Skeletal muscle satellite cell (primary cell): ENCODE data around the gene WDR59.

ENCODE experiments used
- H3K27me3 ChIP-seq: 2 replicates; pipeline ENCODE4 v1.7.0; 2013; ENCODE audit warnings: low read length; ENCODE audit not compliant: control insufficient read depth, insufficient read depth
- H3K36me3 ChIP-seq: 2 replicates; pipeline ENCODE4 v1.7.0; 2013; ENCODE audit warnings: mild to moderate bottlenecking, control low read depth, low read length; ENCODE audit not compliant: insufficient read depth
- H3K4me1 ChIP-seq: 2 replicates; pipeline ENCODE4 v1.7.0; 2013; ENCODE audit warnings: low read length; ENCODE audit not compliant: control insufficient read depth, insufficient read depth
- H3K4me2 ChIP-seq: 2 replicates; pipeline ENCODE4 v1.7.0; 2013; ENCODE audit warnings: mild to moderate bottlenecking, low read length
- H3K4me3 ChIP-seq: 2 replicates; pipeline ENCODE4 v1.7.0; 2013; ENCODE audit warnings: low read length
- H3K9ac ChIP-seq: 2 replicates; pipeline ENCODE4 v1.7.0; 2013; ENCODE audit warnings: mild to moderate bottlenecking, low read depth, low read length, moderate library complexity
- H3K9me3 ChIP-seq: replicated peaks from 2 replicates; pipeline ENCODE4 v1.7.0; 2013; ENCODE audit warnings: mild to moderate bottlenecking, control low read depth, low read length

WDR59 gene

DNA sequence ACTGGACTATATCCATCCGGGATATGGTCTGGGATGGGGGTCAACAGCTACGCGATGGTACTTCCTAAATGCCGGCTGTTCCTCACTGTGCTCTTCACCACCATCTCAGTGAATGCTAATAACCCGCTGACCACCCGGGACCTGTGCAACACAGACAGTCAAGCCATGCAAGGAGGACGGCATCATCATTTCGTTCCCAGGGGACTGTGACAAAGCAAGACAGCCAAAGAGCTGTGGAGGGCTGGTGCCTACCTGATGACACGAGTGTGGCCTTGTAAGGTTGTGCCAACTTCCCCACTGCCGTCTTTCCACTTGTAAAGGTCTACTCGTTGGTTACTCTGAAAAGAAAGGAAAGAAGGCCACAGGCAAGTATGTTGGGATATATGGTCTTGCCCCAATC is 33.7 kb downstream of the WDR59 start:
- Histone ChIP-seq H3K9me3 (no peaks in the 10 kb centered on the region), H3K27me3 (no peaks in the 10 kb centered on the region), H3K4me1 (no peaks in the 10 kb centered on the region), H3K4me3 (no peak overlapping the region), H3K36me3 (peaks cover 43% of the 10 kb centered on the region), H3K9ac (no peak overlapping the region), H3K4me2 (no peak overlapping the region)

GRCh38 chr16:74950511-74950910 is 34.4 kb downstream of the WDR59 start:
- Histone ChIP-seq H3K4me2 (no peak overlapping the region), H3K4me3 (no peak overlapping the region), H3K36me3 (peaks cover 40% of the 10 kb centered on the region), H3K9me3 (no peaks in the 10 kb centered on the region), H3K4me1 (no peaks in the 10 kb centered on the region), H3K9ac (no peak overlapping the region), H3K27me3 (no peaks in the 10 kb centered on the region)

DNA sequence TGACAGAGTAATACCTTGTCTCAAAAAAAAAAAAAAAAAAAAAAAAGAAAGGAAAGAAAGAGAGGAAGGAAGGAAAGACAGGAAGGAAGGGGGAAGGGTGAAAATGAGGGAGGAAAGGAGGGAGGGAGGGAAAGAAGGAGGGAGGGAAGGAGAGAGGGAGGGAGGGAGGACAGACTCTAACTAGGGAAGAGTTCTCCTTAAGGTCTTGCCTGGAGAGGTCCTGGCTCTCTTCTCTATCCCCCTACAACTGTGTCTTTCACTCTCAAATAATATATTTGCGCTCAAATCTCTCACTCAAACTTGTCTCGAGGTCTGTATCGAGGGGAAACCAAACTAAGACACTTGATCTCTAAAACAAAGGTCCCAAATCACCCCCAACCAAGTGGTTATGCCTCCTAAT is 35.6 kb downstream of the WDR59 start:
- H3K36me3 ChIP-seq, result peaks cover 35% of the 10 kb centered on the region
- no peak overlapping the region for H3K4me3 ChIP-seq

DNA sequence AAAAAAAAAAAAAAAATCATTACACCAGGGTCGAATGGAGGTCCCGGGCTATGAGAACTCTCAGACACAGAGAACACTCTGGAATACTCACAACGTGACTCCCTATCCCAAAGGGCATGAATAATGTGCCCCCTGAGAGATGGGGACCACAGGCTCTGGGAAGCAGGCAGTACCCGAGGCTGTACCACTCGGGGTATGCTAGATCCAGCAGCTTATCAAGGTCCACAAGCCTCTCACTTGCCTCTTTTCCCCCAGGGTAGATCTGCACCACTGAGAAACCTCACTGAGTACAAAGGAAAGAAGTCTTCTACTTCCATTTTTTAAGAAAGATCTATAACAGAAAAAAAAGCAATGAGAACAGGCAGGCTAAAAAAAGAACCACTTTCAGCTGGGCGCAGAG is 40.5 kb downstream of the WDR59 start:
- Histone ChIP-seq H3K9ac (no peak overlapping the region), H3K27me3 (no peaks in the 10 kb centered on the region), H3K4me2 (no peak overlapping the region), H3K4me1 (no peaks in the 10 kb centered on the region), H3K9me3 (no peaks in the 10 kb centered on the region), H3K4me3 (no peak overlapping the region), H3K36me3 (peaks cover 42% of the 10 kb centered on the region)

More for the DNA sequence above, 35.6 kb downstream of the WDR59 start:
- Histone ChIP-seq H3K27me3 (no peaks in the 10 kb centered on the region), H3K9me3 (no peaks in the 10 kb centered on the region), H3K9ac (no peak overlapping the region), H3K4me1 (no peaks in the 10 kb centered on the region), H3K4me2 (no peak overlapping the region)

DNA sequence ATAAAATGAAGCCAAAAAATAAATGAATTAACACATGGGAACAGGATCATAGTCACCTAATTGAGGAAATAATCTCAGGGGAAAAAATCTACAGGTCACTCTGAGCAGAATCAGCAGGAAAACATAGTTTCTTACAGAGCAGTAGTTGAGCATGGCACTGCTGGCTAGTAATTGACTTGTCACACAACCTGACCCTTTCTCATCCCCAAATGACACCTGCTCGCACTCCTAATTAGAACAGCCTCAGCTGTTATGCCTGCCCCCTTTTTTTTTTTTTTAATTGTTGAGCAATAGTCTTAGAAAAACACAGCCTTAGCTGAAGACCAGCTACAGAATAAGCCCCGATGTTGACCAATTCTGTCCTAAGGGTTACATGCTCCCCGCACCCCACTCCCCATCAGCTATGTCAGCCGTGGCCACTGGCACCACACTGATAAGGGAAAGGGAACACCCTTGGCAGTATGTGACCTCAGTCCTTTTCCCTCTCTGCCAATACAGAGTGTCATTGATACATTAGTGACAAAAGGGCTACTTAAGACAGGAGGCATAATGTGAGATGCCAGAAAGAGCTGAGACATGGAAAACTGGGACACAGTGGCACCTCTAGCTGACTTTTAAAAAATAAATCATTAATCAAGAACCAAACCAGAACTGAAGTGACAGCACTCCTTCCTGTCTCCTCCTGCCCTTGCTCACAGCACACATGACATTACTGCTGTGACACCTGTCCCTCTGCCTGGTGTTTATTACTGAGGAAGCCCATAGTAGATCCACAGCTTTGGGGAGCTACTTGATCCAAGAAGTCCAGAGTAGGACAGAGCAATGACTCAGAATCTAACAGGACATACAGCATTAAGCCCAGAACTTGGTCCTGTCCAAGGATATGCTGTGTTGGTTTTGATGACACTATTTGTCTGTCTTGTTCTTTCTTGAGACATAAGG is 41.7 kb downstream of the WDR59 start:
- Histone ChIP-seq H3K27me3 (no peaks in the 10 kb centered on the region), H3K4me2 (no peak overlapping the region), H3K9ac (no peak overlapping the region), H3K4me1 (no peaks in the 10 kb centered on the region), H3K9me3 (no peaks in the 10 kb centered on the region), H3K4me3 (no peak overlapping the region), H3K36me3 (peaks cover 37% of the 10 kb centered on the region)

- Histone ChIP-seq H3K4me3 (no peak overlapping the region), H3K9me3 (no peaks in the 10 kb centered on the region), H3K27me3 (no peaks in the 10 kb centered on the region), H3K9ac (no peak overlapping the region), H3K36me3 (peaks cover 39% of the 10 kb centered on the region), H3K4me2 (no peak overlapping the region), H3K4me1 (peaks cover 2% of the 10 kb centered on the region)
Observed at GRCh38 chr16:74942566-74942965, 42.4 kb downstream of the WDR59 start.

DNA sequence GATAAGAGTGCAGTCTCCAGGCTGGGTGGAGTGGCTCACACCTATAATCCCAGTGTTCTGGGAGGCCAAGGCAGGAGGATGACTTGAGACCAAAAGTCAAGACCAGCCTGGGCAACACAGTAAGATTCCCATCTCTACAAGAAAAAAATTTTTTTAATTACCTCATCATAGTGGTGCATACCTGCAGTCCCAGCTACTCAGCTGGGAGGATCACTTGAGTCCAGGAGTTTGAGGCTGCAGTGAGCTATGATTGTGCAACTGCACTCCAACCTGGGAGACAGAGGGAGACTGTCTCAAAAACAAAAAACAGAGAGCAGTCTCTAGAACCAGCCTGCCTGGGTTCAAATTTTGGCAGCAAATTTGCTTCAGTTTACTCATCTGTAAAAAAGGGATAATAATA is 45.2 kb downstream of the WDR59 start:
- peaks cover 10% of the 10 kb centered on the region for H3K4me1 ChIP-seq
- no peaks in the 10 kb centered on the region for H3K27me3 ChIP-seq
- H3K4me2 ChIP-seq, result no peak overlapping the region
- H3K4me3 ChIP-seq, result no peak overlapping the region
- peaks cover 34% of the 10 kb centered on the region for H3K36me3 ChIP-seq
- H3K9ac ChIP-seq, result no peak overlapping the region
- no peaks in the 10 kb centered on the region for H3K9me3 ChIP-seq

DNA sequence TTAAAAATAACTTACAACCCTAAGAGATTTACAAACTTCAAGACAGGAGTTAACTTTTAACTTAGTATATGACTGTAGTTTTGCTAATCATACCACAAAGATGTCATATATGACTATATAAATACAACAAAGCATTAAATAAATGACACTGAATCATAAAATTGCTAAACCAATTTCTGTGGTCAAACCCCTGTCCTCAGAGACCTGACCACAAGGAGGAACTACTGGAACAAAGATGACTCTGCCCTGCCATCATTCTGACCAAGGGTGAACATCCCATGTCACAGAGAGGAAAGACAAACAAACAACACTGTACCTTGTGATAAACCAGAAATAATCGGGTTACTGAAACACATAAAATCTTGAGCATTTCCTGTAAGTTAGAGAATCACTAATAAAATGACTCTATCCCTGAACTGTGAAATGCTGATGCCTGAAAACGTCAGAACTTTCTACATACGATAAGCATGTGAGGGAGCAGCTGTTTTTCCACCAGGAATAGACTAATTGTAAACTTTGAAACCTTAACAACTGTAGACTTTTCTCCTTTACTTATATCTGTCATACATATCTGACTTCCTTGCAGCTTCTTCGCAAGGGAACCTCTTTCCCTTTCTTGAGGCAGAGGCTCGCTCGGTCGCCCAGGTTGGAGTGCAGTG is 47.9 kb downstream of the WDR59 start:
- Histone ChIP-seq H3K9me3 (no peaks in the 10 kb centered on the region), H3K27me3 (no peaks in the 10 kb centered on the region), H3K4me2 (peak overlapping the region; percentile 34), H3K9ac (peak overlapping the region; percentile 52), H3K4me1 (peaks cover 10% of the 10 kb centered on the region), H3K4me3 (no peak overlapping the region), H3K36me3 (peaks cover 23% of the 10 kb centered on the region)

GRCh38 chr16:74931445-74931844 is 53.5 kb downstream of the WDR59 start:
- Histone ChIP-seq H3K36me3 (peaks cover 9% of the 10 kb centered on the region), H3K4me1 (peaks cover 2% of the 10 kb centered on the region), H3K27me3 (no peaks in the 10 kb centered on the region), H3K4me2 (no peak overlapping the region), H3K4me3 (no peak overlapping the region), H3K9me3 (no peaks in the 10 kb centered on the region), H3K9ac (no peak overlapping the region)

- no peak overlapping the region for H3K4me2 ChIP-seq
- H3K4me3 ChIP-seq, result no peak overlapping the region
- peaks cover 9% of the 10 kb centered on the region for H3K36me3 ChIP-seq
- H3K27me3 ChIP-seq, result no peaks in the 10 kb centered on the region
- H3K9ac ChIP-seq, result no peak overlapping the region
- H3K9me3 ChIP-seq, result no peaks in the 10 kb centered on the region
- H3K4me1 ChIP-seq, result no peaks in the 10 kb centered on the region
Observed at GRCh38 chr16:74929636-74930035, 55.3 kb downstream of the WDR59 start.

- Histone ChIP-seq H3K4me2 (no peak overlapping the region), H3K9me3 (no peaks in the 10 kb centered on the region), H3K9ac (no peak overlapping the region)
Observed at GRCh38 chr16:74926805-74927204, 58.1 kb downstream of the WDR59 start.

More at GRCh38 chr16:74926805-74927204, 58.1 kb downstream of the WDR59 start:
- Histone ChIP-seq H3K36me3 (peaks cover 6% of the 10 kb centered on the region), H3K4me1 (no peaks in the 10 kb centered on the region), H3K4me3 (no peak overlapping the region), H3K27me3 (no peaks in the 10 kb centered on the region)
